Vagina (tissue), 2 donors: ENCODE data around the gene NCOA3.

ENCODE experiments used
- POLR2A ChIP-seq, 2 donors: fragments of 450-650 bp; IDR thresholded peaks; one replicate each; pipeline ENCODE4 v1.6.1; 2017; ENCODE audit warnings: antibody characterized with exemption in 2 of 2, mild to moderate bottlenecking in 2 of 2, moderate library complexity in 2 of 2
- POLR2AphosphoS5 ChIP-seq, 2 donors: sonication (generic); formaldehyde crosslinking; IDR thresholded peaks; one replicate each; pipeline ENCODE4 v1.9.0; 2017; ENCODE audit warnings: antibody characterized with exemption in 2 of 2, mild to moderate bottlenecking in 2 of 2, low read depth in 1 of 2; ENCODE audit not compliant: insufficient read depth in 1 of 2
- TF ChIP-seq, protein P1 (sequence below), 3 experiments: fragments of 450-650 bp in 2 of 3; fragments of 200-600 bp in 1 of 3; sonication (generic) in 1 of 3; IDR thresholded peaks; one replicate each; pipeline ENCODE4 v1.5.1; 2017 to 2019; ENCODE audit warnings: antibody characterized with exemption in 3 of 3, mild to moderate bottlenecking in 2 of 3, moderate library complexity in 2 of 3

GRCh38 chr20:47506850-47507249, 5.2 kb downstream of the NCOA3 start:
- TF ChIP-seq POLR2A (IDR thresholded peaks at IDR 0.05), result no peak
- TF ChIP-seq, protein P1, sequence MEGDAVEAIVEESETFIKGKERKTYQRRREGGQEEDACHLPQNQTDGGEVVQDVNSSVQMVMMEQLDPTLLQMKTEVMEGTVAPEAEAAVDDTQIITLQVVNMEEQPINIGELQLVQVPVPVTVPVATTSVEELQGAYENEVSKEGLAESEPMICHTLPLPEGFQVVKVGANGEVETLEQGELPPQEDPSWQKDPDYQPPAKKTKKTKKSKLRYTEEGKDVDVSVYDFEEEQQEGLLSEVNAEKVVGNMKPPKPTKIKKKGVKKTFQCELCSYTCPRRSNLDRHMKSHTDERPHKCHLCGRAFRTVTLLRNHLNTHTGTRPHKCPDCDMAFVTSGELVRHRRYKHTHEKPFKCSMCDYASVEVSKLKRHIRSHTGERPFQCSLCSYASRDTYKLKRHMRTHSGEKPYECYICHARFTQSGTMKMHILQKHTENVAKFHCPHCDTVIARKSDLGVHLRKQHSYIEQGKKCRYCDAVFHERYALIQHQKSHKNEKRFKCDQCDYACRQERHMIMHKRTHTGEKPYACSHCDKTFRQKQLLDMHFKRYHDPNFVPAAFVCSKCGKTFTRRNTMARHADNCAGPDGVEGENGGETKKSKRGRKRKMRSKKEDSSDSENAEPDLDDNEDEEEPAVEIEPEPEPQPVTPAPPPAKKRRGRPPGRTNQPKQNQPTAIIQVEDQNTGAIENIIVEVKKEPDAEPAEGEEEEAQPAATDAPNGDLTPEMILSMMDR (IDR thresholded peaks at IDR 0.05), result no peak
- no peak for TF ChIP-seq POLR2AphosphoS5 (IDR thresholded peaks at IDR 0.05; ENCODE audit: insufficient read depth in 1 of 2, low read depth in 1 of 2)
